ENCODE data around the gene NSD1.

NSD1 gene

DNA sequence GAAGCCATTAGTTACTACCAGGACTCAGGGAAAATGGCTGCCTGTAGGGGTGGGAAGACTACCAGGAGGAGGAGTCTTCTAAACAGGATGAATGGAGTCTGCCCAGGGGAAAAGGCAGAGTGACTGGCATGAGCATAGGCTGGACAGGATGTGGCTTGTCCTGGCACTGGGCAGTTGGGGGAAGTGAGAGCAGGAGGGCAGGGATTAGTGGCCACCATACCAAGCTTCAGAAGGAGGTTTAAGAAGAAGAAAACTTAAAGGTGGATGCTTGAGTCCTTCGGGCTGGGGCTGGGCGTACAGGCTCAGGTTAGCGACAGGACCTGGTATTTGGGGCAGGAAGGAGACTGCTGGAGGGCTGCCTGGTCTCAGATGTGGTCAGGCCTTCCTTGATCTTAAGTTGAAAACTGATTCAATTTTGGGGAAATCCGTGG is 5.0 kb upstream of the NSD1 start:
- TF ChIP-seq CTCF (IDR thresholded peaks at IDR 0.05; ENCODE audit: low read depth, low read length, poor library complexity, severe bottlenecking): no peak
- TF ChIP-seq EZH2phosphoT487 (IDR thresholded peaks at IDR 0.05; ENCODE audit: borderline replicate concordance, low read length): no peak
- H3K79me2 ChIP-seq (ENCODE audit: control insufficient read depth, low read length): no peaks in the 10 kb centered on the region
- no peaks in the 10 kb centered on the region for H3K9me2 ChIP-seq (replicated peaks; ENCODE audit: control insufficient read depth, low read length)
- H4K20me1 ChIP-seq (ENCODE audit: control insufficient read depth, insufficient read depth, low read depth, low read length): no peaks in the 10 kb centered on the region
- H3K9me3 ChIP-seq (ENCODE audit: control insufficient read depth, insufficient read depth, low read length): no peaks in the 10 kb centered on the region
- H3K4me1 ChIP-seq (ENCODE audit: control insufficient read depth, low read length): peaks cover 51% of the 10 kb centered on the region
- H3K4me3 ChIP-seq (ENCODE audit: low read length): no peak overlapping the region
- H3K27me3 ChIP-seq (ENCODE audit: control insufficient read depth, low read length): no peaks in the 10 kb centered on the region
- H3F3A ChIP-seq (ENCODE audit: control insufficient read depth, insufficient read depth): peaks cover 21% of the 10 kb centered on the region
- H3K36me3 ChIP-seq (ENCODE audit: control insufficient read depth, low read length): no peaks in the 10 kb centered on the region
- H3K4me2 ChIP-seq (ENCODE audit: low read length): no peak overlapping the region
- no peak overlapping the region for H3K27ac ChIP-seq (ENCODE audit: low read depth, low read length)

- no peaks in the 10 kb centered on the region for H3K9me3 ChIP-seq (ENCODE audit: control insufficient read depth, insufficient read depth, low read length)
- H3K4me2 ChIP-seq (ENCODE audit: low read length): no peak overlapping the region
- H3K9me2 ChIP-seq (replicated peaks; ENCODE audit: control insufficient read depth, low read length): no peaks in the 10 kb centered on the region
- H3K27ac ChIP-seq (ENCODE audit: low read depth, low read length): no peak overlapping the region
- peaks cover 15% of the 10 kb centered on the region for H3K36me3 ChIP-seq (ENCODE audit: control insufficient read depth, low read length)
- peaks cover 14% of the 10 kb centered on the region for H3F3A ChIP-seq (ENCODE audit: control insufficient read depth, insufficient read depth)
- no peak overlapping the region for H3K4me3 ChIP-seq (ENCODE audit: low read length)
- H3K4me1 ChIP-seq (ENCODE audit: control insufficient read depth, low read length): peaks cover 39% of the 10 kb centered on the region
- H3K79me2 ChIP-seq (ENCODE audit: control insufficient read depth, low read length): peaks cover 14% of the 10 kb centered on the region
- no peaks in the 10 kb centered on the region for H4K20me1 ChIP-seq (ENCODE audit: control insufficient read depth, insufficient read depth, low read depth, low read length)
- TF ChIP-seq CTCF (IDR thresholded peaks at IDR 0.05; ENCODE audit: low read depth, low read length, poor library complexity, severe bottlenecking) (no peak), EZH2phosphoT487 (IDR thresholded peaks at IDR 0.05; ENCODE audit: borderline replicate concordance, low read length) (no peak)
- no peaks in the 10 kb centered on the region for H3K27me3 ChIP-seq (ENCODE audit: control insufficient read depth, low read length)
Measured at GRCh38 chr5:177130211-177131018, 3.2 kb upstream of the NSD1 start.

DNA sequence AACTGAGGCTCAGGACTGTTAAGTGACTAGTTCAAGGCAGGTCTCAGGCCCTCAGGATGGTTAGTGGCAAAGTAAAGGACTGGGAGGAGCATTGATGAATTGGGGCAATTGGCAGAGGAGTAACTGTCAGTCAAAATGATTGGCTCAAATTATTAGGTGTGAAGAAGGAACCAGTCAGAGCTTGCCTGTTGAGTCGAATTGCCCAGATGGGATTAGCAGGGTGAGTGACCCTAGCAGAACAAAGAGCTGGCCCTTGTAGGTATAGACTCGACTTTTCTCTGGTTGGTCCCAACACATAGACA is 2.6 kb upstream of the NSD1 start:
- Histone ChIP-seq H3K27me3 (ENCODE audit: control insufficient read depth, low read length) (no peaks in the 10 kb centered on the region), H3F3A (ENCODE audit: control insufficient read depth, insufficient read depth) (peaks cover 14% of the 10 kb centered on the region), H3K4me1 (ENCODE audit: control insufficient read depth, low read length) (peaks cover 40% of the 10 kb centered on the region), H4K20me1 (ENCODE audit: control insufficient read depth, insufficient read depth, low read depth, low read length) (no peaks in the 10 kb centered on the region), H3K27ac (ENCODE audit: low read depth, low read length) (no peak overlapping the region), H3K4me2 (ENCODE audit: low read length) (no peak overlapping the region), H3K9me2 (replicated peaks; ENCODE audit: control insufficient read depth, low read length) (no peaks in the 10 kb centered on the region), H3K79me2 (ENCODE audit: control insufficient read depth, low read length) (peaks cover 19% of the 10 kb centered on the region), H3K4me3 (ENCODE audit: low read length) (no peak overlapping the region), H3K9me3 (ENCODE audit: control insufficient read depth, insufficient read depth, low read length) (no peaks in the 10 kb centered on the region), H3K36me3 (ENCODE audit: control insufficient read depth, low read length) (peaks cover 20% of the 10 kb centered on the region)
- no peak for TF ChIP-seq CTCF (IDR thresholded peaks at IDR 0.05; ENCODE audit: low read depth, low read length, poor library complexity, severe bottlenecking)
- TF ChIP-seq EZH2phosphoT487 (IDR thresholded peaks at IDR 0.05; ENCODE audit: borderline replicate concordance, low read length): no peak

All from DOHH2 (cell line).